IMR-90 (cell line): ENCODE measurements around the gene MAP3K19. TPM values are rescaled to one million over a fixed set of nuclear protein-coding genes. Genes with fewer than 3 reads are reported as not detected.

Source experiments
- ATAC-seq: fragments of 200-7000 bp; cut with Tn5 transposase; 2 replicates; pipeline ENCODE4 v1.9.1; 2020; ENCODE audit warnings: low read depth, mild to moderate bottlenecking, moderate library complexity
- BruUV-seq: library from RNA; stranded (reverse); fragments of 400-500 nt; replicated peaks from 2 replicates; lab custom pipeline; 2021; lab: Mats Ljungman, UMichigan
- CTCF ChIA-PET: fragments of 300-600 bp; formaldehyde crosslinking; extraction: SDS; loops from one replicate; lab custom pipeline; 2021; ENCODE audit warnings: antibody characterized with exemption; lab: Yijun Ruan, JAX
- POLR2A ChIA-PET: fragments of 300-600 bp; sonication (Branson Sonifier 250); formaldehyde crosslinking; loops from one replicate; lab custom pipeline; 2022; ENCODE audit warnings: antibody characterized with exemption; ENCODE audit not compliant: unreplicated experiment; lab: Charles Lee
- DNase-seq: peaks from one replicate; pipeline ENCODE4 v3.0.0; 2013
- H2AFZ ChIP-seq: replicated peaks from 2 replicates; pipeline ENCODE3; 2013; ENCODE audit warnings: low read length, mild to moderate bottlenecking; ENCODE audit not compliant: poor library complexity
- H2AK5ac ChIP-seq: 2 replicates; pipeline ENCODE4 v1.6.1; 2013; ENCODE audit warnings: low read depth, low read length, inconsistent platforms
- H2AK9ac ChIP-seq: replicated peaks from 2 replicates; pipeline ENCODE3; 2013; ENCODE audit warnings: mild to moderate bottlenecking, low read depth, low read length, moderate library complexity; ENCODE audit not compliant: poor library complexity
- H2BK120ac ChIP-seq: 2 replicates; pipeline ENCODE4 v1.6.1; 2013; ENCODE audit warnings: low read depth, low read length, inconsistent platforms
- H2BK15ac ChIP-seq: 3 replicates; pipeline ENCODE4 v1.6.1; 2013; ENCODE audit warnings: low read depth, low read length, inconsistent platforms
- H2BK20ac ChIP-seq: 2 replicates; pipeline ENCODE4 v1.6.1; 2013; ENCODE audit warnings: low read depth, mild to moderate bottlenecking, inconsistent platforms, low read length, moderate library complexity
- H2BK5ac ChIP-seq: 2 replicates; pipeline ENCODE4 v1.6.1; 2013; ENCODE audit warnings: mild to moderate bottlenecking, low read depth, low read length, inconsistent platforms; ENCODE audit not compliant: poor library complexity, severe bottlenecking
- H3K14ac ChIP-seq: replicated peaks from 2 replicates; pipeline ENCODE4 v1.6.1; 2013; ENCODE audit warnings: low read depth, low read length, inconsistent platforms
- H3K18ac ChIP-seq: 2 replicates; pipeline ENCODE4 v1.6.1; 2013; ENCODE audit warnings: low read depth, low read length, control low read depth
- H3K23ac ChIP-seq: 2 replicates; pipeline ENCODE4 v1.6.1; 2013; ENCODE audit warnings: low read depth, low read length, inconsistent platforms
- H3K27ac ChIP-seq: 2 replicates; pipeline ENCODE4 v1.5.1; 2013; ENCODE audit warnings: mild to moderate bottlenecking, control low read depth, low read length; ENCODE audit not compliant: insufficient read depth
- H3K27me3 ChIP-seq: 2 replicates; pipeline ENCODE4 v1.6.1; 2013; ENCODE audit warnings: low read length; ENCODE audit not compliant: control insufficient read depth, insufficient read depth
- H3K36me3 ChIP-seq: 2 replicates; pipeline ENCODE4 v1.6.1; 2013; ENCODE audit warnings: low read length, mixed read lengths; ENCODE audit not compliant: control insufficient read depth, insufficient read depth
- H3K4ac ChIP-seq: 2 replicates; pipeline ENCODE4 v1.6.1; 2013; ENCODE audit warnings: low read depth, low read length, inconsistent platforms
- H3K4me1 ChIP-seq: 2 replicates; pipeline ENCODE4 v1.6.1; 2013; ENCODE audit warnings: low read length, mixed read lengths; ENCODE audit not compliant: control insufficient read depth, insufficient read depth
- H3K4me2 ChIP-seq: 2 replicates; pipeline ENCODE4 v1.6.1; 2013; ENCODE audit warnings: low read depth, mild to moderate bottlenecking, control low read depth, low read length, moderate library complexity
- H3K4me3 ChIP-seq: 2 replicates; pipeline ENCODE4 v1.5.1; 2013; ENCODE audit warnings: low read depth, mild to moderate bottlenecking, control low read depth, low read length, moderate library complexity; ENCODE audit not compliant: insufficient read depth
- H3K56ac ChIP-seq: 2 replicates; pipeline ENCODE4 v1.6.1; 2013; ENCODE audit warnings: low read length, inconsistent platforms; ENCODE audit not compliant: insufficient read depth; ENCODE audit errors: extremely low read depth
- H3K79me1 ChIP-seq, 2 experiments: 2 replicates each; pipeline ENCODE4 v1.6.1; 2013; ENCODE audit warnings: low read length in 2 of 2, inconsistent platforms in 1 of 2, low read depth in 1 of 2
- H3K9ac ChIP-seq: 2 replicates; pipeline ENCODE4 v1.6.1; 2013; ENCODE audit warnings: low read depth, low read length, control low read depth
- H3K9me1 ChIP-seq: 2 replicates; pipeline ENCODE4 v1.6.1; 2013; ENCODE audit warnings: low read length, inconsistent platforms; ENCODE audit not compliant: insufficient read depth
- H3K9me3 ChIP-seq: 2 replicates; pipeline ENCODE4 v1.6.1; 2013; ENCODE audit warnings: low read length; ENCODE audit not compliant: control insufficient read depth, insufficient read depth
- H4K20me1 ChIP-seq: 2 replicates; pipeline ENCODE4 v1.6.1; 2013; ENCODE audit warnings: low read length, inconsistent platforms; ENCODE audit not compliant: insufficient read depth
- H4K5ac ChIP-seq: 2 replicates; pipeline ENCODE4 v1.6.1; 2013; ENCODE audit warnings: mild to moderate bottlenecking, low read depth, low read length, control low read depth
- H4K8ac ChIP-seq, 2 experiments: 2 replicates each; pipeline ENCODE4 v1.6.1; 2013; ENCODE audit warnings: low read depth in 2 of 2, low read length in 2 of 2, control low read depth in 1 of 2, inconsistent platforms in 1 of 2
- H4K91ac ChIP-seq: 2 replicates; pipeline ENCODE4 v1.6.1; 2013; ENCODE audit warnings: low read depth, low read length, inconsistent platforms; ENCODE audit not compliant: insufficient read depth
- FOS ChIP-seq: fragments of 150-350 bp; IDR thresholded peaks from 2 replicates; pipeline ENCODE4 v1.6.1; 2016; ENCODE audit warnings: low read depth, low read length
- RFX5 ChIP-seq: IDR thresholded peaks from 2 replicates; pipeline ENCODE4 v1.8.0; 2012; ENCODE audit warnings: low read depth, mild to moderate bottlenecking, low read length, moderate library complexity
- dilution Hi-C: fragments of 300-500 bp; cut with HindIII; formaldehyde crosslinking; loops from one replicate; pipeline ENCODE4 v1.14.3; 2018; ENCODE audit warnings: low sequenced_read_pairs; ENCODE audit not compliant: unreplicated experiment
- in situ Hi-C: fragments of 300-500 bp; cut with MboI; formaldehyde crosslinking; loops from 3 replicates; pipeline ENCODE4 v1.14.3; 2019; ENCODE audit warnings: low sequenced_read_pairs, inconsistent platforms, mixed read lengths
- intact Hi-C: fragments of 100-400 bp; cut with micrococcal nuclease; formaldehyde crosslinking; loops from 2 replicates; pipeline ENCODE4 v1.10.0; 2022
- polyA plus RNA-seq, 3 experiments: library from polyadenylated mRNA; depleted of rRNA; stranded (reverse); fragments of >200 nt; gene quantifications; 2 replicates each; pipeline ENCODE4 v1.2.3, GENCODE V29; 2012; ENCODE audit warnings: low replicate concordance in 1 of 3
- total RNA-seq: library from RNA; depleted of rRNA; stranded (reverse); fragments of >200 nt; gene quantifications from 2 replicates; pipeline ENCODE4 v1.2.3, GENCODE V29; 2012

Gene MAP3K19
- total and polyA plus RNA-seq, 2 of the 4 experiments (the other 2 are of a cell fraction): not detected

GRCh38 chr2:135078417-135078816 is 31.2 kb upstream of the MAP3K19 start:
- Histone ChIP-seq H3K27ac (no peak overlapping the region), H2AK9ac (no peak overlapping the region), H4K8ac (no peak overlapping the region), H3K23ac (no peak overlapping the region), H3K36me3 (peaks cover 8% of the 10 kb centered on the region), H3K14ac (no peak overlapping the region), H3K9ac (no peak overlapping the region), H3K9me1 (0 out of 2 replicates have a peak, but pooled peaks cover 2% of the 10 kb centered on the region), H4K91ac (no peak overlapping the region), H2AFZ (no peak overlapping the region), H4K5ac (no peak overlapping the region), H3K79me1 (peaks cover 30 to 37% of the 10 kb centered on the region in 2 experiments), H3K4me3 (no peak overlapping the region), H3K56ac (no peak overlapping the region), H4K20me1 (peaks cover 5% of the 10 kb centered on the region; the same call in 1 of the 2 replicates), H2BK15ac (no peak overlapping the region), H3K18ac (no peak overlapping the region), H2BK5ac (no peak overlapping the region), H2BK20ac (no peak overlapping the region), H3K4me2 (no peak overlapping the region), H3K27me3 (no peaks in the 10 kb centered on the region), H3K9me3 (peaks cover under 1% of the 10 kb centered on the region; the same call in 1 of the 2 replicates), H3K4ac (no peak overlapping the region), H2AK5ac (no peak overlapping the region), H2BK120ac (no peak overlapping the region), H3K4me1 (no peaks in the 10 kb centered on the region)
- BruUV-seq: no TSS peak
- POLR2A ChIA-PET: no interaction called here
- TF ChIP-seq RFX5 (no peak), FOS (no peak)
- in situ Hi-C loops: no loop called here
- intact Hi-C loops: no loop called here
- no peak for DNase-seq
- CTCF ChIA-PET: no interaction called here
- ATAC-seq: no peak
- dilution Hi-C loops: no loop called here
